Measurements from ENCODE around the gene CMC4.

- no peak for TF ChIP-seq CTCF (IDR thresholded peaks at IDR 0.05)
- TF ChIP-seq POLR2A (IDR thresholded peaks at IDR 0.05), result no peak
Measured at GRCh38 chrX:155035688-155036087, 35.2 kb downstream of the CMC4 start.

All from testis (tissue), 2 donors.